CD4-positive, alpha-beta T cell treated with Interferon alpha-2 for 1 hour (primary cell): ENCODE measurements around the gene GRM3.
"Not testable (repeated sequence)": the region's sequence is repeated elsewhere in the genome, so short reads cannot be mapped to it uniquely, and the experiment has no call there.

ENCODE experiments used
- DNase-seq, 2 donors: peaks; one replicate each; pipeline ENCODE4 v3.0.0-alpha.2; 2020 to 2022

The GRM3 gene

DNA sequence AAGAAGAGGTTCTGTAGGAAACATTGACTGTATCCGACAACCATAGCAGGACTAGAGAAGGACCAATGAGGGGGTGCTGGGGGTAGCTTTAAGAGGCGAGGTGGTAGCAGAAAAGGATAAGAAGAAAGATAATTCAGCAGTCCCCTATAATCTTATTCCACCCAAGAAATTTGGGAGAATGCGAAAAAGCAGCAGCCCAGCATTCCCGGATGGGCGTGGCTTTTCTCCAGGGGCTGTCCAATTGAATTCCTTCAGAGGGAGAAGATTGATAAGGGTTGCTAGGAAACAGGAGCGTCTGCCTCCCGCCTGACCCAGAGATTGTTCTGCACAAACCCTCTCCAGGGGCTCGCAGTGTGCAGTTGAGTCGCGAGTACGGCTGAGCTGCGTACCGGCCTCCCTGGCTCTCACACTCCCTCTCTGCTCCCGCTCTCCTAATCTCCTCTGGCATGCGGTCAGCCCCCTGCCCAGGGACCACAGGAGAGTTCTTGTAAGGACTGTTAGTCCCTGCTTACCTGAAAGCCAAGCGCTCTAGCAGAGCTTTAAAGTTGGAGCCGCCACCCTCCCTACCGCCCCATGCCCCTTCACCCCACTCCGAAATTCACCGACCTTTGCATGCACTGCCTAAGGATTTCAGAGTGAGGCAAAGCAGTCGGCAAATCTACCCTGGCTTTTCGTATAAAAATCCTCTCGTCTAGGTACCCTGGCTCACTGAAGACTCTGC lies at the start of gene GRM3:
Gene GRM3 (plus strand): TSS at position 349 of the 721 bp plus-strand sequence. CDS start 121,237 bp downstream, outside the sequence.
- DNase-seq = no peak

DNA sequence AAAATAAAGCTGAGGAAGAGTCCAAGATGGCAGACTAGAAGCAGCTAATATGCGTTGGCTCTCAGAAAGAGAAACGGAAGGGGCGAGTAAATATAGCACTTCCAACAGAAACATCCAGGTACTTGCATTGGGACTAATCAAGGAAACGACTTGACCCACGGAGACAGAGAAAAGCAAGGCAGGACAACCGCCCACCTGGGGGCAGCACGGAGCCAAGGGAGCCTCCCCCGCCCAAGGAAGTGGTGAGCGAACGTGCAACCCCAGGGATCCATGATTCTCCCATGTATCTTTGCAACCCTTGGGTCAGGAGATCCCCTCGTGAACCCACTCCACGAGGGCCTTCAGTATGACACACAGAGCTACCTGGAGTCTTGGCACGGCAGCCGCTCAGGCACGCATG lies 45.4 kb upstream of the GRM3 start:
- DNase-seq = no peak

DNA sequence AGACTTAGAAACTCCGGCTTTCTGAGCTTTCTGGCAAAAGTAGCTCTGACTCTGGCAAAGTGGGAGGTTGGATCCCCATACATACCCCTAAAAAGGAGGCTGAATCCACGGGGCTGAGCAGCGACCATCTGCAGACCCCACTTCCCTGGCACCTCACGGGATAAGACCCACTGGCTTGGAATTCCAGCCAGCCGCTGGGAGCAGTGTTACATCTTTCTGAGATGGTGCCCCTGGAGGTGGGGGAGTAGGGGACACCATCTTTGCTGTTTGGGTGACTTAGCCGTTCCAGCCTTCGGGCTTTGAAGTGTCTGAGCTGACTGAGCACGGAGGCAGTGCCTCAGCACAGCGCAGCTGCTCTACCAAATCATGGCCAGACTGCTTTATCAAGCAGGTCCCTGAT lies 45.0 kb upstream of the GRM3 start:
- no peak for DNase-seq

DNA sequence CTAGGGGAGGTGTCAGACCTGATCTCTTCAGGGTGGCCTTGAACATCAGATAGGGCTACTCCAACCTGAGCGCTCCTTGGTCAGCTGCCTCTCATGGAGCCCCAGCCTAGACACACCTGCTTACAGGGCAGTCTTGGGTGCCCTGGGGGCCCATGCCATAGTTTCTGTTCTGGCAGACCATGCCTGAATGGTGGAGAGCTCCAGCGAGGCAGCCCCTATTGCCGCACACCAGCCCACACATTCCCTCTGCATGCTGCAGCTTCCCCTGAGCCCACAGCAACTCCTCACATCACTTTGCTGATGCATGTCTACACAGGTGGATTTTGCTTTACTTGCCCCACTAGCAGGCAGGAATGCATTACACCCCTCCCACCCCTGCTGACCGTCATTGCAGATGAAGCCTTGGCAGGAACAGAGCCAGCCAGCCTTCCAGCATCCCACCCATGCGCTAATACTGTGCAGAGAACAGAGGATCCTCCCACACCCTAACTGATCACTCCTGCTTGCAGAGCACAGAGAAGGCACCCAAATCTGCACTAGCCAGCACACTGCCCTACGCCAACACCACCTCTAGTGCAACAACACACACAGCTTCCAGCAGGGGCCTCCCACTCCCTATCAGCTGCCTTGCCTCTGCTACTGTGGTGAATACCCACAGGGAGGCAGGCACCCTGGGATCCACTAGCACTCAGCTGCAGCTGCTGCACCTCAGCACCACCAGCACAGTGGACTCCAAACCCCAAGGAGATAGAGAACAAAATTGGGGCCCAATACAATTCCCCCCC lies 43.0 kb upstream of the GRM3 start:
- DNase-seq = no peak

DNA sequence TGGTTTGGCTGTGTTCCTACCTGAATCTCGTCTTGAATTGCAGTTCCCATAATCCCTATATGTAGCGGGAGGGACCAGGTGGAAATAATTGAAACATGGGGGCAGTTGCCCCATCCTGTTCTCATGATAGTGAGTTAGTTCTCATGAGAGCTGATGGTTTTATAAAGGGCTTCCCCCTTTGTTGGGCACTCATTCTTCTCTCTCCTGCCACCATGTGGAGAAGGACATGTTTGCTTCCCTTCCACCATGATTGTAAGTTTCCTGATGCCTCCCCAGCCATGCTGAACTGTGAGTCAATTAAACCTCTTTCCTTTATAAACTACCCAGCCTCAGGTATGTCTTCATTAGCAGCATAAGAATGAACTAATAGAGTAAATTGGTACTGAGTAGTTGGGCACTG lies 28.0 kb upstream of the GRM3 start:
- DNase-seq = not testable (repeated sequence)

DNA sequence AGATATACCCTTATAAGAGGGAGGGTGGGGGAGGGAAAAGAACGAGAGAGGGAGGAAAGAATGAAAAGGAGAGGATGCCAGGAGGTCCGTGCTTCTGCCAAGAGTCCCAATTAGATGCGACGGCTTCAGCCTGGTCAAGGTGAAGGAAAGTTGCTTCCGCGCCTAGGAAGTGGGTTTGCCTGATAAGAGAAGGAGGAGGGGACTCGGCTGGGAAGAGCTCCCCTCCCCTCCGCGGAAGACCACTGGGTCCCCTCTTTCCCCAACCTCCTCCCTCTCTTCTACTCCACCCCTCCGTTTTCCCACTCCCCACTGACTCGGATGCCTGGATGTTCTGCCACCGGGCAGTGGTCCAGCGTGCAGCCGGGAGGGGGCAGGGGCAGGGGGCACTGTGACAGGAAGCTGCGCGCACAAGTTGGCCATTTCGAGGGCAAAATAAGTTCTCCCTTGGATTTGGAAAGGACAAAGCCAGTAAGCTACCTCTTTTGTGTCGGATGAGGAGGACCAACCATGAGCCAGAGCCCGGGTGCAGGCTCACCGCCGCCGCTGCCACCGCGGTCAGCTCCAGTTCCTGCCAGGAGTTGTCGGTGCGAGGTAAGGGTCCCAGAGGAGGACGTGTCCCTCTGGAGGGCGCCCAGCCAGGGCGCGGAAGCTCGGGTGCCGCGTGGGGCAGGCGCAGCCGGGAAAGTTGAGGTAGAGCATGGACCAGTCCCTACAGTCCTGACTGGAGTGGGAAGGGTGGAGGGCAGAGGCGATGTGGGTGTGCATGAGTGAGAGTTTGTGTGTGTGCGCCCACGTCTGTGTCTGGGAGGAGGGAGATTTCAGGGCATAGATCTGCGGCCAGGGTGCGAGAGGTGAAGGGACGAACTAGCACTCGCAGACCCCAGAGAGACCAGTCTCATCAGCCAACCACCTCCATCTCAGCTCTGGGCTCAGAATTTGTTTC lies 844 bp downstream of the GRM3 start:
- DNase-seq = no peak

DNA sequence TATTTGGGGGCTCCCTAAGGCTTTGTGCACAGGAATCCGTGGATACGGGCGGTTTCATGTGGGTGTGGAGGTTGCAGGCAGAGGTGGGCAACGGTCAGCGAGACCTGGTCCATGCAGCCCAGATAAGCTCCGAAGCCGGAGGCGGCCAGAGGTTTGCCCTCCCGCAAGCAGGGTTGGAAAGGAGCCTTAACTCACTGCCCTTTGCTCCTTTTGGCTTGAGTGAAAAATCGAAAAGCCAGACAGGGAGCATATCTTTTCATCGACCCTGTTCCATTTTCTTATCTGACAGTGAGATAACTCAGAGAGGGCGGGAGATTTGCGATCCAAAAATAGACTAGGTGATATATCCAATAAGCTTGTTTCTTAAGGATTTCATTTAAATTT lies 1.5 kb downstream of the GRM3 start:
- no peak for DNase-seq

DNA sequence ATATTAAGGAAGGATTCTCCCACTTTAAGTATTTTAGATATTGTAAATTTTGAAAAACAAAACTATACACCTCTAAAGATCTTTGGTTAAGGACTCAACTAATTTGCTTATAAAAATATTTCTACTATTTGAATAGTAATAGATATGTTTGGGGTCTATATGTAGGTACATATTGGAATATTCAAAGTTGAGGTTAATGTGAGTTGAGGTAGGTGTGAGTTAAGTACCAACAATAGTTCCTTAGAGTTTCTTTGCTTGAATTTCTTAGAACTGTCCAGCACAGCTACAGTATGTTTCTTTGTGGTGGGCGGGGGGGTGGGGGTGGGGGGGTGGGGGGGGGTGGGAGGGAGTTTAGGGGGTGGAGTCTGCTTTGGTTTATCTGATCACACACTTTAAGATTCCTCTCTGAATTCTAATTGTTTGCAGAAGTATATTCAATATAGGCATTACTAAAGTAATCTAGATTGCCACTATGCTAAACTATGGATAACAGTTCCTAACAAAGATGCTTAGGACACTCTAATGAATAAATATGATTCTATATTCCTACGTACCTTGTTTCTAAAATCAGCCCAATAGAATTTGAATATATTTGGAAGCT lies 2.1 kb downstream of the GRM3 start:
- DNase-seq = no peak

DNA sequence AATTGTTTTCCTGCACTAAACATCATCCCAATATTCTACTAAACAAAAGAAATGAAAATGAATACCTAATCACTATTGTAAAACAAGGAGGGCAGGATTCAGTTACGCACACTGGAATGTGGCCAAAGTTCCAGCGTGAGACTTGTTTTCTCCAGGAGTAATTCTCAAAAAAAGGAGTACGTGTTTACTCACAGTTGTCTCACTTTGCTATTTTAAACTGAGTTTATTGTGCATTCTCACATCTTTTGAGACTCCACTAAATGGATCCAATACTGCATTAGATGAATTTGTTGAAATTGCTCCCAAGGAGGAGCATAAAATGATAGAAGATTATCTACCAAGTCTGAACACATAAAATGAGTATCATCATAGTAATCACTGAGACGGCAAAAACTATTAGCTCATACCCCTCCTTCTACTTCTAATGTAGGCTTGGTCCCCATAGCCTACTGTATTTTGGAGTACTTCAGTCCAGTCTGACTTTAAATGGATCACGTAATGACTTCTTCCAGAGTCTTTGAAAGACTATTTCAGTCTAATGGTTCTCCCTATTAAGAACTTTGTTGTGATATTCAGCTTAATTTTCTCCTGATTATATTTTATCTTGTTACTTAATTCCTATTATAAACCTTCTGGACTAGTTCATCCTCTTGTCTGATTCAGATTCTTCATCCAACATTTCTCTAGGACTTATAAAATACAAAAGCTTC lies 3.8 kb downstream of the GRM3 start:
- DNase-seq = no peak

DNA sequence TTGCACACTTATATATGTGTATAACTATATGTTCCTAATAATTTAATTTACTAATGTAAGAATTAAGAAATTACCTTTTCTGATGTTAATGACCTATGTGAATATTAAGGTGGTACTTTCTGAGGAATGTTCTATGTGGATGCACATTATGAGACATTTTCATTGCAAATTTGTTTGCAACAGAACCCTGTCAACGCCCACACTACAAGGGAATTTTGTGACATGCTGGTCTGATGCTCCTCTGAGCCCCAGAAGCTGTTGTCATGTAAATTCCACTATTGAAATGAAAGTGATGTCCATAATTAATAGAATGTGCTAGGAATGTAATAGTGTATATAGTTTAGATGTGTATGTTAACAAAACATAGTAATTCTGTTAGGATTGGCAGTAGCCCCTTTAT lies 4.5 kb downstream of the GRM3 start:
- no peak for DNase-seq

DNA sequence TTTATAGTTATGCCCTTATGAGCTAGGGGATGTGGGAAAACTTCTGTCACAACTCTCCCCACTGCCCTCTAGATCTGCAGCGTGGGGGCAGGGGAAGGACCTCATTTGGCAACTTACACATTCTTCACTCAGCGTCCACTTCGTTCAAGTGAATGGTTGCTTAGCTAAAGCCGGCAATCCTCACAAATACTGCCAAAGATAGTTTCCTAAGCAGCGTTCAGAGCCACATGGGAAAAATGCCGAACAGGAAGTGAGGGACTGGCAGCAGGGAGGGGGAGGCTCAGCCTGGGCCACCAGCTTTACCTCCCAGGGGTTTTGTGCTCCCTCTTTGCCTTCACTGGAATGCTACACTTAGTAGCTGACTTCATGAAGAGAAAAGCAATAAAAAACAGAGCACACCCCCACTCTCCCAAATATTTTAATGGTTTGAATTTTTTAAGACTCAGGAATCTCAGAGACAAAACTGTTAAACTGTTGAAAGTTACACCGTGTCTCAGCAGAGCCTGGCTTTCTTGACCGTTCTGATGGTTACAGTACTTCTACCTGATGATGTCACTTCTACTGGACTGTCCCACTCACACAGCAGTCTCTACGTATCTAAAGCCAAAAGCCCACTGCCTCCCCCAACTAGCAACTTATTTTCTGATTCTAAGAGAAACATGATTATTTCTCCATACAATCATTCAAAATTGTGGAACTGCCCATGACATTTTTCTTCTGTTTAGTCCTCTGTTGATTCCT lies 10.4 kb downstream of the GRM3 start:
- no peak for DNase-seq

DNA sequence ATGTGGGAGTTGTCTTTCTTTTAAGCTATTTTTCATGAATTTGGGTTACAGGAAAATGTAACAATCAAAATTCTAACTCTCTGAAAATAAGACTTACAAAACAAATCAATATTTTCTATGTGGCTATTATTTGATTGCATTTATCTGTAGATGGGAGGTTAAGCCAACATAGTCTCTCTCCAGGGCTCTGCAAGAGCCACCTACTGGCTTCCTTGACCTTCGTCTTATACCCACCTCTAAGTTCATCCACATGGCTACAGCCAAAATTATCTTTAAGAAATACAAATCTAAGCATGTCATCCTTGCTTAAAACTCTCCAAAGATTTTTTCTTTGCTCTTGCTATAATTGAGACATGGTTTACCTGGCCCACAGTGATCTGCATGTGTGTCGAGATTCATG lies 14.2 kb downstream of the GRM3 start:
- DNase-seq = no peak

DNA sequence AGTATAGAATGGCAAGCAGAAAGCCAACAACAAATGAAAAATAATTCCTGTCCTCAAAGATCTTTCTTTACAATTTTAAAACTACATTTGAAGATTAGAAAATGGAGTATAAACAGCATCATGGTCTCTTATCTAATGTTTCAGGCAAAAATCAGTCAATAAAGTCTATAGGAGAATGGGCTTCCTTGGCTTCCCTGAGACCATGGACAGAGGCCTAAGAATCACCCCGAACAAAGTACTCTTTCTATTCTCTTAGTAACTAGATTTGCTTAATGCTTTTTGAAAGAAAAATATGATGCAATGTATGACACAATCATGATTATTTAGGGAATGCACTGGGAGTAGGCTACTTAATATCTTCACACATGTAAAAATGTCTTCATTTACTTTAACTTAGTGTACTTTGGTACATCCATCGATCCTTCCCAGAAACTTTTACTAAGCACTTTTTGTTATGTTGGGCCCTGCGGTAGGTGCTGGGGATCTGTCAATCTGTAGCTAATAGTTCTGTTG lies 17.3 kb downstream of the GRM3 start:
- no peak for DNase-seq

DNA sequence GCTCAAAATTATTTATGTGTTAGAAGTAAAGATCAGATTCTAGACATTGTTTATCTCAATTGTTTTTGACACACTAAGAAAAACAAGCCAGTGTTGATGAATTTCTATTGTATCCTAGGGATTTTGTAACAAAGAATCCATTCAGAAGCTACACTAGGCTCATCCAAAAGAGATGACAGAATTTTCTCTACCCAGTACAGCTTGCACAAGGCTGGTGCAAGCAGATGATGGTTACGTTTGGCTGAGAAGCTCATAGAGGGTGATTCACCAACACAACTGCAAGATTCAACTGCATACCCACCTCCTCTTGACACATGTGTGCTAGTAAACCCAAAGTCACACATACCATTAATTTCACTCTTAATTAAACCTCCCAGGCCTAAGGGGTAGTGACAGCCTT lies 20.8 kb downstream of the GRM3 start:
- no peak for DNase-seq

DNA sequence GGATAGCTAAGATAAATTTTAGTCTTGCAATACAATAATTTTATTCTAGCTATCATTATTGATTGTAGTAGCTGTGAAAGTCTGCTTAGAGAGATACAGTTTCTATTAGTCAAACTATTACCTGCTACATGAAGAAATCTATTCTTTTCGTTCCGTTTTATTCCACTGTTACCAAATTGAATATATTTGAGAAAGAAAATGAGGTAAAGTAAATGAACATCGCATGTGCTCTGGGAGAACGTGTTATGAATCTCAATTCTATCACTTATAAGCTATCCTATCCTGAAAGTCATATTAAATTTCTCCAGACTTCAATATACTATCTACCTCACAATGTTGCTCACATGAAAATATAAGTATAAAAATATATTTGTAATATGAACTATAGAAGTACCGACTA lies 21.3 kb downstream of the GRM3 start:
- no peak for DNase-seq

DNA sequence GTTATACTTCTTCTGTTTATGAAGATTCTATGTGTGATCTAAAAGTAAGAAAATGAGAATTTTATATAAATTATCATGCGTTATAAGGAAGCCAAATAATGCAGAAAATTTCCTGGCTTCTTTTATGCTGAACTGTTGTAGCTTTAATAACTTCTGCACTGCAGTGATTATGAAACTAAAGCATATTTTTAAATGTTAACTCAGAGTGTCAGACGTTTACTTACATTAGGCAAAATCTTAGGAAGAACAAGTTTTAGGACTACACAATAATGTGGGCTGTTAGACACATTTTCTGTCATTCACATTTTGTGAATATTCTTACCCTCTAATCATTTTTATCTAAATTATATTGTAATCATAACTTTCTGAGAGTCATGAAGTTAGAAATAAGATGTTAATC lies 22.0 kb downstream of the GRM3 start:
- no peak for DNase-seq

DNA sequence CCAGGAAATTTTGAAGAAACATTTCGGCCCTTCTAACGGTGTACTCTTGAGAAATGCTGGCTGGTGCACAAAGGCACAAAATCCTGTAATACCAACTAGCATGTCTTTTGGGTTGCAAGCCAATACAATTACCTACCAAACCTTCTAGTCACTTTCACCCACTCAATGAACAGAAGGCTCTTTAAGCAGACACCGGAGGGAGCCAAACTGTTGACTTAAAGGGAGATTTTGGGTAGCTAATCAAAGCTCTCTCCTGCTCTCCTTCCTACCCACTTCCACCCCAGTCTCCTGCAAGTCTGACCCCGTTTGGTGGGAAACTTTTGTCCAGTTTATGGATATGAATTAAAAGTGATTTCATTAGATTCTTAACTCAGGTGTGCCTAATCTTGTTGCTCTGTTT lies 24.0 kb downstream of the GRM3 start:
- DNase-seq = no peak

DNA sequence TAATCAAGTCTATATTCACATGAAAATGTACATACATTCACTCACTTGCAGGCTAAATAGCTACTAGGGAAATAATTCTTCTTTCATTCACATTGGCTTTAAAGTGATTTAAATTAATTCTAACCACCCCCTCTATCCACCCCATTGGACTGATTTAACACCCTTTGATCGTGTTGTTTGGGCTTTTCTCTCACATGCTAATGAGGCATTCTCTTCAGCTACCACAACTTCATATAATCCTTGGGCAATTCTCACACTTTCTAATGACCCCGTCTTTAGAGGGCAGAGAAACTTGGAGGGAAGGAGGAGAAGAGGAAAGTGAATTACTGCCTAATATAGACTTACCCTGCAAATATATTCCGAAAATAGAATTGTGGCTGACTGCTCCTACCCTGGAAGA lies 24.6 kb downstream of the GRM3 start:
- DNase-seq = no peak

DNA sequence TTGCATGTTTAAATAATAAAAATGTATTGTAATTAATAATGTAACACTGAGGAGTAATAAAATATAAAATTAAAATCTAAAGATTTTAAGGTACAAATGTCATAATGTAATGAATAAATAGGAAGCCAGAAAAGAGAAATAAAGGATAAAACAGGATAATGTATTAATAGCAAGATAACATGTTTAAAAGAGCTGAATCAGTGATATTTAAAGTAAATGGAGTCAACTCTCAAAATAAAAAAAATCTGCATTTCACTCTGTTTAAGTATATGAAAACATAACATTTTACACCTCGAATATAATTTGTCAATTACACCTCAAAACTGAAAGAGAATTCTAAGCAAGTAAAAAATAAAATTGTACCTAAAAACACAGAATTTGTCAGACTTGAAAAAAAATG lies 44.1 kb downstream of the GRM3 start:
- DNase-seq = no peak

DNA sequence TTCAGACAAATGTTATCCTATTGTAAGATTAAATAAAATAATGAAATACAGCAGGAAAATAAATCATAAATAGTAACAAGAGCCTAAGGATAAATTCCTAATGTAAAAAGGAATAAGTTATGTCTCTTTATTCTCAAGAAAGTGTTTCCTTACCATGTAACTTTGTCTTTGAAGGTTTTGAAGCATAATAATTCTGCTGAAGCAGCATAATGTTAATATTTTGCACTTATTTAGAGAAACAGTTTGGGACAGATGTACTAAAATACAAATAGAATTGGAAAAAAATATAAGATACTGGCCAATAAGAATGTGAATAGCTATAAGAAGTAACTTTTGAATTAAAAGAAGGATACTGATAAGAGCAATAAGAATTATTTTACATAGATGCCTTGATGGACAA lies 45.7 kb downstream of the GRM3 start:
- DNase-seq = no peak

DNA sequence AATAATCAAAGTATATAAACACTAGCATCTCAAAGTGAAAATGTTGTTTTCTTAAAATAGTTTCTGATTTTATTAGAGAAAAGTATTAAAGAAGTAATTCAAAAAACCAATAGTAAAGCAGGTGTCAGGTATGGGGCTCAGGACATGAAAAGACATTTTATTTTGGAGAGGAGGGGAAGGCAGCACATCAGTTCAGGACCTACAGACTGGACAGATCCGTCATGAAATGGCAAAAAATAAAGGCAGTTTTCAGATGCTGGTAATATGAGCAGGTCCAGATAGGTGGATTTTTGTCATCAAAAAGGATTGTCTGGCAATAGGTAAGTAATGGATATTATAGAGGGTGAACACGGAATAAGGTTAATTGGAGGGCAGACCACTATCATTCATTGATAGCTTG lies 49.0 kb downstream of the GRM3 start:
- DNase-seq = no peak
